Transverse colon (tissue), 4 donors: ENCODE data around the gene SCN4A. TPM values are rescaled to one million over a fixed set of nuclear protein-coding genes. Genes with fewer than 3 reads are reported as not detected.
"Not testable (repeated sequence)": the region's sequence is repeated elsewhere in the genome, so short reads cannot be mapped to it uniquely, and the experiment has no call there.

Source experiments
- DNase-seq: peaks from one replicate; pipeline ENCODE4 v3.0.0-alpha.2; 2019
- H3K27ac ChIP-seq, 4 donors: fragments of 200-600 bp; sonication (generic); 2 replicates each; pipeline ENCODE4 v1.5.1; 2016 to 2018; ENCODE audit warnings: inconsistent platforms in 4 of 4
- H3K27me3 ChIP-seq: fragments of 200-600 bp; sonication (generic); 2 replicates; pipeline ENCODE4 v1.5.1; 2017; ENCODE audit warnings: inconsistent platforms
- H3K36me3 ChIP-seq, 4 donors: fragments of 200-600 bp; sonication (generic); 2 replicates each; pipeline ENCODE4 v1.5.1; 2017 to 2019; ENCODE audit warnings: inconsistent platforms in 4 of 4
- H3K4me1 ChIP-seq, 4 donors: fragments of 200-600 bp; sonication (generic); 2 replicates each; pipeline ENCODE4 v1.5.1; 2017 to 2020; ENCODE audit warnings: inconsistent platforms in 4 of 4
- H3K4me3 ChIP-seq, 4 donors: fragments of 200-600 bp; sonication (generic); 1 replicate in 1 of 4; 2 replicates in 3 of 4; pipeline versions ENCODE4 v1.5.1 to v1.6.1; 2017 to 2019; ENCODE audit warnings: inconsistent platforms in 4 of 4
- H3K9me3 ChIP-seq, 2 donors: fragments of 200-600 bp; sonication (generic); 2 replicates each; pipeline ENCODE4 v1.5.1; 2017 to 2019; ENCODE audit warnings: inconsistent platforms in 2 of 2
- EP300 ChIP-seq: sonication (generic); formaldehyde crosslinking; IDR thresholded peaks from one replicate; pipeline ENCODE4 v1.6.1; 2017; ENCODE audit warnings: antibody characterized with exemption, low read depth
- POLR2AphosphoS5 ChIP-seq, 3 donors: sonication (generic); formaldehyde crosslinking; IDR thresholded peaks; one replicate each; pipeline ENCODE4 v1.6.1; 2016; ENCODE audit warnings: antibody characterized with exemption in 3 of 3
- WGBS, 2 donors: methylation state at CpG; one replicate each; pipeline ENCODE4 v1.1.5; 2018; ENCODE audit warnings: low coverage in 1 of 2; 5-methylcytosine and 5-hydroxymethylcytosine counted together
- in situ Hi-C, 4 donors: fragments of 200-750 bp; cut with MboI; loops; one replicate each; pipeline versions ENCODE4 v1.15.0 to v1.15.1; 2017; ENCODE audit warnings: low sequenced_read_pairs in 3 of 4, low pct_ligation_motif_present in 1 of 4, low pct_unique_long_range_greater_than_20kb in 1 of 4
- intact Hi-C: fragments of 100-400 bp; cut with DNase I; formaldehyde crosslinking; loops from one replicate; pipeline ENCODE4 v1.15.1; 2023; ENCODE audit warnings: low total_unique reads
- total RNA-seq, 4 donors: library from RNA; depleted of rRNA; stranded (reverse); fragments of >200 nt; gene quantifications; one replicate each; pipeline ENCODE4 v1.1.0, GENCODE V29; 2016
- TF ChIP-seq, protein P1 (sequence below), 5 experiments: fragments of 200-600 bp in 3 of 5; fragments of 450-650 bp in 2 of 5; sonication (generic) in 3 of 5; IDR thresholded peaks; 1 replicate in 2 of 5; 2 replicates in 3 of 5; pipeline ENCODE4 v1.5.1; 2016 to 2017; ENCODE audit warnings: antibody characterized with exemption in 5 of 5, inconsistent platforms in 3 of 5, mild to moderate bottlenecking in 2 of 5, moderate library complexity in 1 of 5

SCN4A gene
- total RNA-seq, 4 donors from 2014 or later, result 0.14 to 0.48 (median 0.20) TPM; not detected in 1

DNA sequence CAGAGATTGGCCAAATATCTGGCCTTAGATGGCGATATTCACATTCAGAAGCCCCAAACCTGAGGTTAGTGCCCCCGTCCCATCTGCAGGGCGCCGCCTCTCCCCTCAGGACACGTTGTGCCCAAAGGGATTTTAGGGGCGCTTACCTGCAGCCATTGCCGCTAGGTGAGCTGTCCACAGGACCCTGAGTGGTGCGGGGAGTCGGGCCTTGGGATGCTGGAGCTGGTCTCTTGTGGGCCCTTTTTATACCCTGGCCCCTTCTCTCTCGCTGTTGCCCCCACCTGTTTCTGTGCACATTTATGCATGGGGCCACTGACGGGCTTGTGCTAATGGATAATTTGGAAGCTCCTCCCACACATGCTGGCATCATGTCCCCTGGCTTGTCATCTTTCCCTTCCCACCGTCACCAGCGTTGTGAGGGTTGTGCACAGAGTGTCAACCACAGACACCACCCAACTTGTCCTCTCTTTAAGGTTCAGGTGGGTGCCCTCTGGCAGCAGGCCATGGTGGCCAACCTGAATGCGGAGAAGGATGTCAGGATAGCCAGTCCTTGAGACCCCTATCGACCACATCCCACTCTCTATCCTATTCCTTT, 61.6 kb downstream of the SCN4A start, which contains the start of gene CSHL1:
TSS of gene CSHL1 (minus strand) at position 218 of the 595 bp plus-strand sequence. CDS start at position 156, 62 bp downstream.
- in situ Hi-C loops, result loop anchor here in 3 of 4 donors (10.0 to 25.0 kb wide), 5 partner anchors 101 to 376 kb away; partner anchors contain the start of genes ERN1 (in 3 of the 3) and ICAM2 (in 2 of the 3)

DNA sequence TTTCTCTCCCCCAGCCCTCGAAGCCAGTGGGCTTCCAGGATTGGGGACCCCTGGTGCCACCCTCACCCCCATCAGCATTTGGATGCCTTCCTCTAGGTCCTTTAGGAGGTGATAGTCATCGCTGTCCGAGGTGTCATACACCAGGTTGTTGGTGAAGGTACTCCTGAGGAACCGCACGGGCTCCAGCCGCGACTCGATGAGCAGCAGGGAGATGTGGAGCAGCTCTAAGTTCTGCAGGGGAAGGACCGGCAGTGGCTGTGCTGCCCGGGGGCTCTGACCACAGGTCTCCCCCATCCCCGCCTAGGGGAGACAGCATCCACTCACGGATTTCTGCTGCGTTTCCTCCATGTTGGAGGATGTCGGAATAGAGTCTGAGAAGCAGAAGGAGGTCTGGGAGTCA, 62.6 kb downstream of the SCN4A start:
- TF ChIP-seq EP300, result no peak
- in situ Hi-C loops (loop anchor here in 3 of 4 donors (10.0 to 25.0 kb wide), 5 partner anchors 102 to 377 kb away; partner anchors contain the start of genes ERN1 (in 3 of the 3) and ICAM2 (in 2 of the 3)), intact Hi-C loops (loop anchor here (10.0 kb wide), 1 partner anchor 375 kb away; no protein-coding TSS in a partner anchor)
- DNase-seq, result no peak
- Histone ChIP-seq H3K27me3 (peaks cover 7% of the 10 kb centered on the region), H3K4me3 (no peak overlapping the region), H3K27ac (no peak overlapping the region), H3K36me3 (no peaks in the 10 kb centered on the region), H3K4me1 (no peaks in the 10 kb centered on the region), H3K9me3 (no peaks in the 10 kb centered on the region)
- WGBS, 2 donors, result 89% methylated on average over 8 of the region's 14 CpGs; no CpG with 5 or more reads in 1 of the 2 donors

More for the DNA sequence above, 61.6 kb downstream of the SCN4A start, which contains the start of gene CSHL1:
- Histone ChIP-seq H3K27ac (no peak within 1 kb of the TSS), H3K36me3 (no peaks in the 10 kb centered on the region), H3K4me1 (no peaks in the 10 kb centered on the region), H3K27me3 (peaks cover 7% of the 10 kb centered on the region), H3K4me3 (no peak within 1 kb of the TSS), H3K9me3 (no peaks in the 10 kb centered on the region)
- no peak for TF ChIP-seq POLR2AphosphoS5 (IDR thresholded peaks at IDR 0.05)
- TF ChIP-seq, protein P1, sequence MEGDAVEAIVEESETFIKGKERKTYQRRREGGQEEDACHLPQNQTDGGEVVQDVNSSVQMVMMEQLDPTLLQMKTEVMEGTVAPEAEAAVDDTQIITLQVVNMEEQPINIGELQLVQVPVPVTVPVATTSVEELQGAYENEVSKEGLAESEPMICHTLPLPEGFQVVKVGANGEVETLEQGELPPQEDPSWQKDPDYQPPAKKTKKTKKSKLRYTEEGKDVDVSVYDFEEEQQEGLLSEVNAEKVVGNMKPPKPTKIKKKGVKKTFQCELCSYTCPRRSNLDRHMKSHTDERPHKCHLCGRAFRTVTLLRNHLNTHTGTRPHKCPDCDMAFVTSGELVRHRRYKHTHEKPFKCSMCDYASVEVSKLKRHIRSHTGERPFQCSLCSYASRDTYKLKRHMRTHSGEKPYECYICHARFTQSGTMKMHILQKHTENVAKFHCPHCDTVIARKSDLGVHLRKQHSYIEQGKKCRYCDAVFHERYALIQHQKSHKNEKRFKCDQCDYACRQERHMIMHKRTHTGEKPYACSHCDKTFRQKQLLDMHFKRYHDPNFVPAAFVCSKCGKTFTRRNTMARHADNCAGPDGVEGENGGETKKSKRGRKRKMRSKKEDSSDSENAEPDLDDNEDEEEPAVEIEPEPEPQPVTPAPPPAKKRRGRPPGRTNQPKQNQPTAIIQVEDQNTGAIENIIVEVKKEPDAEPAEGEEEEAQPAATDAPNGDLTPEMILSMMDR (IDR thresholded peaks at IDR 0.05), result no peak
- DNase-seq, result no peak
- 84% methylated on average over 14 of the region's 15 CpGs; no CpG with 5 or more reads in 1 of the 2 donors for WGBS, 2 donors
- intact Hi-C loops, result loop anchor here (10.0 kb wide), 1 partner anchor 374 kb away; no protein-coding TSS in a partner anchor

DNA sequence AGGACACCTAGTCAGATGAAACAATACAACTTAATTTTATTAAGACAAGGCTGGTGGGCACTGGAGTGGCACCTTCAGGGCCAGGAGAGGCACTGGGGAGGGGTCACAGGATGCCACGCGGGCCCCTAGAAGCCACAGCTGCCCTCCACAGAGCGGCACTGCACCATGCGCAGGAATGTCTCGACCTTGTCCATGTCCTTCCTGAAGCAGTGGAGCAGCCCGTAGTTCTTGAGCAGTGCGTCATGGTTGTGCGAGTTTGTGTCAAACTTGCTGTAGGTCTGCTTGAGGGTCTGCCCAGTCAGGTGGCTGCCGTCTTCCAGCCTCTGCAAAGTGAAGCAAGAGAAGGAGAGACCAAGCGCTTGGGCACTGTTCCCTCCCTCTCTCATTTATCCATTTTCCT, 63.1 kb downstream of the SCN4A start:
- H3K4me1 ChIP-seq, DNase-seq, H3K9me3 ChIP-seq, intact Hi-C loops, H3K4me3 ChIP-seq, H3K27me3 ChIP-seq, H3K36me3 ChIP-seq, H3K27ac ChIP-seq: not testable (repeated sequence)
- in situ Hi-C loops, result loop anchor here in 3 of 4 donors (25.0 kb wide), 3 partner anchors 103 to 378 kb away; partner anchors contain the start of genes ERN1 (in 1 of the 3) and ICAM2 (in 1 of the 3)
- 81% methylated on average over 10 of the region's 10 CpGs; no CpG with 5 or more reads in 1 of the 2 donors for WGBS, 2 donors

DNA sequence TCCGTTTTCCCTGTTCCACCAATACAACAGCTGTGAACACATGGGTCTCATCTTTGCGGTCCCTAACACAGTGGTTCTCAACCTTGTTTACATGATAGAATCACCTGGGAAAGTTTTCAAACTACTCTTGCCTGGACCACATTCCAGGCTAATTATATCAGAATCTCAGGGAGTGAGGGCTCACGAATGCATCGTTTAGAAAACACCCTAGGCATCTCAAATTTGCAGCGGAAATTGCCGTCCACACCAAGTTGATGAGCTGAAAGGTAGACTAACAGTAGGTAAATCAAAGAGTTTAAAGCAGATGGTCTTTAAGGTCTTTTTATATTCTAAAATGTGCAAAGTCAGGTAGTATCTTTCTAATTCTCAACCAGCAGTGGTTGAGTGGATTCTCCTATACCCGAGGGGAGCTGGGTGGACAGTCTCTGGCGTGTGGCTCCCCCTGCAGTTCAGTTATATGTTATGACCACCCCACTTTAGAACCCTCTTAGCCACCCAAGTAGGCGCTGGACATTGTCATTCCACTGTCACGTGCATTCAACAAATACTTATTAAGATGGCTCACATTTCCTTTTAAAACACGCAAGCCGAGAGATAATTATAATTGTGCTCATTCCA, 65.4 kb downstream of the SCN4A start:
- H3K4me3 ChIP-seq, H3K27ac ChIP-seq, H3K27me3 ChIP-seq, H3K9me3 ChIP-seq, H3K4me1 ChIP-seq, H3K36me3 ChIP-seq, DNase-seq, intact Hi-C loops: not testable (repeated sequence)
- in situ Hi-C loops, result loop anchor here in 3 of 4 donors (25.0 kb wide), 3 partner anchors 105 to 380 kb away; partner anchors contain the start of genes ERN1 (in 1 of the 3) and ICAM2 (in 1 of the 3)
- WGBS, 2 donors, result 0 to 67% methylated on average over 2 to 12 of the region's 12 CpGs

DNA sequence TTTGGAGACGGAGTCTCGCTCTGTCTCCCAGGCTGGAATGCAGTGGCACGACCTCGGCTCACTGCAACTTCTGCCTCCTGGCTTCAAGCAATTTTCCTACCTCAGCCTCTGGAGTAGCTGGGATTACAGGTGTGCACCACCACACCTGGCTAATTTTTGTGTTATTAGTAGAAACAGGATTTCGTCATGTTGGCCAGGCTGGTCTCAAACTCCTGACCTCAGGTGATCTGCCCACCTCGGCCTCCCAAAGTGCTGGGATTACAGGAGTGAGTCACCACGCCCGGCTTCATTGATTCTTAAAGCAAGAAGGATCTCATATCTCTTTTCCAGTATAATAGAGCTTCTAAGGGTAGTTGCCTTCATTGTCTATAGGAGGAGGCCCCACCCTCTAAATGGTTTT, 67.9 kb downstream of the SCN4A start:
- H3K27ac ChIP-seq, H3K4me1 ChIP-seq, H3K4me3 ChIP-seq, DNase-seq, intact Hi-C loops, H3K9me3 ChIP-seq, H3K36me3 ChIP-seq, H3K27me3 ChIP-seq: not testable (repeated sequence)
- in situ Hi-C loops, result loop anchor here in 3 of 4 donors (25.0 kb wide), 3 partner anchors 108 to 383 kb away; partner anchors contain the start of genes ERN1 (in 1 of the 3) and ICAM2 (in 1 of the 3)
- WGBS, 2 donors, result 90% methylated on average over 4 to 8 of the region's 8 CpGs

DNA sequence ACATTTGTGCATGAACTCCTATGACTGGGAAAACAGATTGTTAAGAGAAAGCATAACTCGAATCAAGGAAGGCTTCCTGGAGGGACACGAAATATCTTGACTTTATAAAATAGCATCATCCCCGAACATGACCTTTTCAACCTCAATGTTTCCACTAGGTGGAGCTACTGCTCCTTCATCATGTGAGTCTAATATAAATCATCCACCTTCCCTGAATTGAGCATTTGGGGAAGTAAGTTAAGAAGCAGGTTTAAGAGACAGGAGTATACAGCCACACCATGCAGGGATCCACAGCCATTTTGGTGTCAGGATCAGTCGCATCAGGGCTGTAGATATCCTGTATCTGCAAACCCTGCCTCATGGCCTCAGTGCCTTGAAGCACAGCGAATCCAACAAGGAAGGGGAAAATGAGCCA, 68.9 kb downstream of the SCN4A start:
- H3K27ac ChIP-seq, H3K9me3 ChIP-seq, H3K36me3 ChIP-seq, H3K4me3 ChIP-seq, H3K27me3 ChIP-seq, intact Hi-C loops, DNase-seq, H3K4me1 ChIP-seq: not testable (repeated sequence)
- WGBS, 2 donors, result 14 to 32% methylated on average over 3 to 5 of the region's 5 CpGs
- in situ Hi-C loops, result loop anchor here in 3 of 4 donors (25.0 kb wide), 3 partner anchors 109 to 384 kb away; partner anchors contain the start of genes ERN1 (in 1 of the 3) and ICAM2 (in 1 of the 3)
- TF ChIP-seq, protein P1 (IDR thresholded peaks at IDR 0.05), result peak in 4 of 5 experiments; percentile 26 to 38 (median 34)

DNA sequence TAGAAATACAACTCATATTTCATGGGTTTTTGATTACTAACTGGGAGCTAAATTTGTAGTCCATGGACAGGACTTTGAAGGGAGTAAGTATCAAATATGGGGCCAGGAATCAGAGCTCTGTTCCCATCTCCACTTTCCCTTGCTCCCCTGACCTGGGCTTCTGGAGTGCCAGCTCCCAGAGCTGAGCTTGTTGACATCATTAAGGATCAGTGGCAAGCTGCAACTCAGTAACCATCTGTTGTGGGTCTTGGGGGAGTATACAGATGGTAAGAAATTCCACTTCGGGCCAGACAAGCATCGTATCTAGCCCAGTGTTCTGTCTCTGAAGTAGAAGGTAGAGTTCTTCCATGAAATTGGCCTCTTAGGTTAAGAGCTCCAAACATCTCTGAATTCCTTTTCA, 70.7 kb downstream of the SCN4A start:
- DNase-seq, H3K4me1 ChIP-seq, H3K36me3 ChIP-seq, H3K4me3 ChIP-seq, H3K27me3 ChIP-seq, intact Hi-C loops, H3K27ac ChIP-seq, H3K9me3 ChIP-seq: not testable (repeated sequence)
- in situ Hi-C loops, result loop anchor here in 3 of 4 donors (25.0 kb wide), 3 partner anchors 110 to 385 kb away; partner anchors contain the start of genes ERN1 (in 1 of the 3) and ICAM2 (in 1 of the 3)
- WGBS, 2 donors, result 80 to 95% methylated on average over 1 to 2 of the region's 2 CpGs
